Measurements from ENCODE around the gene DEGS1.

- TF ChIP-seq CTCF (IDR thresholded peaks at IDR 0.05 in 8 of 11, conservative IDR thresholded peaks at IDR 0.05 in 3 of 11) = no peak
- no peak for TF ChIP-seq POLR2AphosphoS5 (IDR thresholded peaks at IDR 0.05)
- TF ChIP-seq POLR2A (IDR thresholded peaks at IDR 0.05) = no peak
Observed at GRCh38 chr1:224188286-224188685, 5.2 kb downstream of the DEGS1 start.

Measured in spleen (tissue), 7 donors.